Measurements from ENCODE around the gene SOX18.

The SOX18 gene

DNA sequence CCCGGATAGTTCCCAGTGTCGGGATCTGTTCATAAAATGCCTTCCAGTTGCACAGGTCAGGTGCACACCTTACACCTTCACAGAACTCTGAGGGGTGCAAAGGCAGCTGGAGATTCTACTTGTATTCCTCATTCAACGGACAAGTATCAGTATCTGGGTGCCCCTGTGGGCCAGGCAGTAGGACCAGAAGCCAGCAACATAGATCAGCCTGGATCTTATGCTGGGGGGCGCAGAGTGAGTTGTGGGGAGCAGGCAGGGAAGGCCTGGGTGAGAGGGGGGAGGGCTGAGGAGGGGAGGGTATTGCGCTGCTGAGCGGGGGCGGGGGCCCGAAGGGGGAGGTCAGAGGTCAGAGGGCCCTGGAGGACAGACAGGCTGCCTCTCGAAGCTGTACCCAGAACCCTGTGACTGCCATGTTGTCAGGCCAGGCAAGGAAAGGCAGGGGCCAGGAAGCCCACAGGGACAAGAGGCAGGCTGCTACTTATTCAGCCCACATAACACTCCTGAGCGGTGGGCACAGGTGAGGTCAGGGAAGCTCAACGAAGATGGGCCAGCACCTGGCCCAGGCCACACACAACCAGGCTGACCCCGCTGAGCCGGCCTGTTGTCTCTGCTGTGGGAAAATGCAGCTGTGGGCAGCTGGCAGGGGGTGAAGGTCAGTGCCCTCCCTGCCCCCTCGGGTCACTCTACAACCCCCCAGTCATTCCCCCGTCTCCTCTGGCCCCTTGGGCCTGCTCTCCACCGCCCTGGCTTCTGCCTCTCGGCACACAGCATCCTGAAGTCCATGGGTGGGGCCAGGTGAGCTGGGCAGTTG lies 31.6 kb upstream of the SOX18 start:
- no peak for DNase-seq (ENCODE audit: low read depth in 2 of 2, low spot score in 1 of 2)

DNA sequence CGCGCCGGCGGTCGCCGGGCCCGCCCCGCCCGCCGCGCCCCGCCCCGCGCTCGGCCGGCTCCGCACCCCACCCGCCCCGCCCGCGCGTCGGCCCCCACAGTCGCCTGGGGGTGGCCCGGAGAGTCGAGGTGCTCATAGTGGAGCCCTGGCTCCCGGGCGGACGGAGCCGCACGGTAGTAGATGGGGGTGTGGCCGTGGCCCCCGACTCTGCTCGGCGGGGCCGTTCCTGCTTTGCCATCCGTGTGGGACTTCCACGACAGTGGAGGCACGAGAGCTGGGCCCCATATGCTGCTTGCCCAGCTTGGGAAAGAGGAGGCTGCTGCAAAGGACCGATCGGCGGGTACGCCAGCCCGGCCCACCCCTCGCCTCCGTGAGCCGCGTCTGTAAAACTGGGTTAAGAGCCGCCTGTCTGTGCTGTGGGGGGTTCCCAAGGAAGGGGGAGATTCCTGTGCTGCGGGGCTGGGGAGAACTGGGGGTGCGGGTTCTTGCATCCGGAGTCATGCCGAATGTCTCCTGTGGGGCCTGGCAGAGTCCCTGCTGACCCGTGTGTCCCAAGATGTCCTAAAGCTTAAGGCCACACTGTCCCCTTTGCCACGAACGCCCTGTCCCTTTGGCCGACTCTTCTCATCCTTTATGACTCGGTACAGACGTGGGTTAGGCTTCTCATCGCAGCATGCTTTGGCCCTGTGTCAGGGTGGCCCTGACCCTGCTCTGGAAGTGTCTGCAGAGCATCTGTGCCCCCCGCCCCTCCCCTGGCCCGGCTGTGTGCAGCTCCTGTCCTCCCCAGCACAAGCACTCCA lies 30.8 kb upstream of the SOX18 start, which contains the start of gene OPRL1:
OPRL1 (plus strand) TSS at position 70 of the 800 bp plus-strand sequence. CDS start 12,639 bp downstream, outside the sequence.
- DNase-seq (ENCODE audit: low read depth in 2 of 2, low spot score in 1 of 2): no peak

DNA sequence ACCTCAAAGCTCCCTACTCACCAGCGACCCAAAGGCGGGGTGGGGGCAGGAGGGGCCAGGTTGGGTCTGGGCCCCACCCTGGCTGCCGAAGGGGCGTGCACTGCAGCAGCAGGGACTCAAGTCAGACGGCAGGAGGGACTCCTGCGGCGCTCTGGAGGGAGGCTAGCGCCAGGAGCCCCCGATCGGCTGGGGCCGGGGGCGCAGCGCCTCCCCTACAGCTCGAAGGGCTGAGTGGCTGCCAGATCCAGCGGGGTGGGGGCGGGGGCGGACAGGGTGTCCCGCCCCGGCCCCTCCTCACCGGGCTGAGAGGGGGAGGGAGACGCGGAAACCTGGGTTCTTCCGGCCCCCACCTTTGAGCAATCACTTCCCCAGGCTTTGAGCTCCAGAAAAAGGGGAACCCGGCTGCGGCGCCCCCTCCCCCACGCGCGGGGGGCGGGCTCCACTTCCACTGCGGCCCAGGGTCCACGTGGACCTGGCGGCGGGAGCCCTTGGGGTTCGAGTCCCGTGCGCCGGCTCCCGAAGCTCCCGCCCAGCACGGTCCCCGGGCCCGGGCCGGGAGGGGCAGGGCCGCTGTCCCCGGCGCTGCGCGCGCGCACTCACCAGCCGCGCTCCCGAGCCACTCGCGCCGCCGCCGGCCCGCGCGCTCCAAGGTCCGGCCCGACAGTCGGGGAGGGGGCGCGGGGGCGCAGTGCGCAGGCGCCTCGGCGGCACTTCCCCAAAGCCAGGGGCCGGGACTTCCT lies 30.0 kb upstream of the SOX18 start, which contains the start of gene RGS19:
RGS19 (minus strand) TSS at position 246 of the 740 bp plus-strand sequence. CDS start 2,632 bp downstream, outside the sequence.
- DNase-seq (ENCODE audit: low read depth in 2 of 2, low spot score in 1 of 2): peak in 1 of 2 donors; percentile 36

GRCh38 chr20:64078934-64079272 lies 29.5 kb upstream of the SOX18 start:
- DNase-seq (ENCODE audit: low read depth in 2 of 2, low spot score in 1 of 2): no peak

DNA sequence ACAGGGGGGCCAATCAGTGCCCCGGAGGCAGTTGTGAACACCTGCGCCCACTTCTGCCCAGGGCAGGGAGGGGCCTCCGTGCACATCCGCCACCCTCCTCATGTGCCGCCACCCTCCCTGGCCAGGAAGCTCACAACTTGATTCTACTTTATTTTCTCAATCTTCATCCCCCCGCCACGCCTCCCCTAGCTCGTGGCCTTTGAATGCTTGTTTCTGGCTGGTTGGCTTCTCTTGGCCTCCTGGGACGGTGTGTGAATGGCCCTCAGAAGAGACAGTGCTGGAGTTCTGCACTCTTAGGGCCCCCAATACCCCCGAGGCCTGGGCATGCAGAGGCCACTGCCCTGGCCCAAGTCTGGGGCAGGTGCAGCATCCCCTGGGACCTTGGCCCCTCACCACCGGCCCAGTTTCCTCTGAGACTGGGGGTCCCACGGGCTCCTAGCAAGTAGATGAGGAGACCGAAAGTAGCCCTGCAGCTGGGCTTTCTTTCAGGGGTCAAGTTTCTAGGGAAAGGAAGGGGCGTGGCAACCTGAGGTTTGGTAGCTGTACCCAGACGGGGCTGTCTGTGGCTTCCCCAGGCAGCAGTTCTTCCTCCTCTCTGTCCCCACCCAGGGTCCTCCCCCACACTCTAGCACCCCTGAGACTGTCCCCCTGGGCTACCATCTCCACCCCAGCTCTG lies 28.6 kb upstream of the SOX18 start:
- peak in 1 of 2 donors; percentile 43 for DNase-seq (ENCODE audit: low read depth in 2 of 2, low spot score in 1 of 2)

- DNase-seq (ENCODE audit: low read depth in 2 of 2, low spot score in 1 of 2): no peak
Observed at GRCh38 chr20:64077541-64077875, 28.1 kb upstream of the SOX18 start.

- DNase-seq (ENCODE audit: low read depth in 2 of 2, low spot score in 1 of 2): no peak
Observed at GRCh38 chr20:64077094-64077493, 27.7 kb upstream of the SOX18 start.

- no peak for DNase-seq (ENCODE audit: low read depth in 2 of 2, low spot score in 1 of 2)
Observed at GRCh38 chr20:64076061-64076997, 26.9 kb upstream of the SOX18 start.

- DNase-seq (ENCODE audit: low read depth in 2 of 2, low spot score in 1 of 2): no peak
Observed at GRCh38 chr20:64075556-64075955, 26.1 kb upstream of the SOX18 start.

- DNase-seq (ENCODE audit: low read depth in 2 of 2, low spot score in 1 of 2): no peak
Observed at GRCh38 chr20:64074963-64075362, 25.5 kb upstream of the SOX18 start.

DNA sequence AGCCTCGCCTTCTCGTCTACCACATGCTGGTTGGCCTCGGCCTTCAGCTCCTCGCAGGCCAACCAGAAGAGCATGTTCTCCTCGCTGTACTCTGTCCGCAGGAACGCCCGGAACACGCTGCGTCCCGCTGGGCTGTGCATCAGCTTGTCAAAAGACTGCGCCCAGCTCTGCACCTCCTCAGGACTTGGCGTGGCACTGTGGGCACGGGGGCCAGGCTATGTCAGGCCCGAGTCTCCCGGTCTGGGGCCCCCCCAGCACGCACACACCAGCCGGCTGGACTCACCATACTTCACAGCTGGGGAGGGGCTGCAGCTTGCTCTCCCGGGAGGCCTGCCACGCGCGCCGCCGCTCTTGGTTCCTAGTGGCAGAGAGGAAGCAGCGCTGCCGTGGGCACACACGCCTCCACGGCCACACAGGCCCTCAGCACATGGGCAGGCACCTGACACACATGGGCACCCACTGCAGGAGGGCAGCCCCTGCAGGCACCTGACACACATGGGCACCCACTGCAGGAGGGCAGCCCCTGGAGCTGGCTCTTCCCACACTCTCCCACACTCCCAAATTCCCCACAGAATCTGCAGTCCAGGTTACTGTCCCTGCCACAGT lies 24.8 kb upstream of the SOX18 start:
- DNase-seq (ENCODE audit: low read depth in 2 of 2, low spot score in 1 of 2): no peak

GRCh38 chr20:64073476-64074183 lies 24.2 kb upstream of the SOX18 start:
- no peak for DNase-seq (ENCODE audit: low read depth in 2 of 2, low spot score in 1 of 2)

DNA sequence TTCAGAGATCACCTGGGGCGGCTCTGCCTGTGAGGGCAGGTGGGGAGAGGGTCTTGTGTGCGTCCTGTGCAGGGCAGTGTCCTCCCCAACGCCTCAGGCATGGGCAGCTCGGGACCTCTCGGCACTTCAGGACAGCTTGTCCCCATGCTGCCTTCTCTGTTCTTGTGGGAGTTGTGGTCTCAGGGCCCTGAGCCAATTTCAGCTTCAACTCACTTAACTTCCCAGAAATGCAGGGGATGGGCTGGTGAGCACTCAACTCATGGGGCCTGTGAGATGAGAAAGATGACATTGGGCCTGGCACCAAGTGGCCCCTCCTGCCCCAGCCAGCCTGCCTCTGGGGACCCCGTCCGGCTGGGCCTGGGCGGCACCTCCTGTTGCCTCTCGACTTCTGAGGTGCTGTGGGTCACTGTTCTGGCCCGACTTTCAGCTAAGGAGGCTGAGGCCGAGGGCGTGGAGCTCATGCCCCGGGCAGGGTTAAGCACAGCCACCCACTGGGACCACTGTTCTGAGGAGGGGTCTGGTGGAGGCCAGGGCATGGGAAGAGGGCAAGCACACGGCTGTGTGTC lies 23.1 kb upstream of the SOX18 start:
- DNase-seq (ENCODE audit: low read depth in 2 of 2, low spot score in 1 of 2): no peak

GRCh38 chr20:64071341-64072332 lies 22.2 kb upstream of the SOX18 start:
- no peak for DNase-seq (ENCODE audit: low read depth in 2 of 2, low spot score in 1 of 2)

- no peak for DNase-seq (ENCODE audit: low read depth in 2 of 2, low spot score in 1 of 2)
Observed at GRCh38 chr20:64070244-64070993, 21.0 kb upstream of the SOX18 start.

DNA sequence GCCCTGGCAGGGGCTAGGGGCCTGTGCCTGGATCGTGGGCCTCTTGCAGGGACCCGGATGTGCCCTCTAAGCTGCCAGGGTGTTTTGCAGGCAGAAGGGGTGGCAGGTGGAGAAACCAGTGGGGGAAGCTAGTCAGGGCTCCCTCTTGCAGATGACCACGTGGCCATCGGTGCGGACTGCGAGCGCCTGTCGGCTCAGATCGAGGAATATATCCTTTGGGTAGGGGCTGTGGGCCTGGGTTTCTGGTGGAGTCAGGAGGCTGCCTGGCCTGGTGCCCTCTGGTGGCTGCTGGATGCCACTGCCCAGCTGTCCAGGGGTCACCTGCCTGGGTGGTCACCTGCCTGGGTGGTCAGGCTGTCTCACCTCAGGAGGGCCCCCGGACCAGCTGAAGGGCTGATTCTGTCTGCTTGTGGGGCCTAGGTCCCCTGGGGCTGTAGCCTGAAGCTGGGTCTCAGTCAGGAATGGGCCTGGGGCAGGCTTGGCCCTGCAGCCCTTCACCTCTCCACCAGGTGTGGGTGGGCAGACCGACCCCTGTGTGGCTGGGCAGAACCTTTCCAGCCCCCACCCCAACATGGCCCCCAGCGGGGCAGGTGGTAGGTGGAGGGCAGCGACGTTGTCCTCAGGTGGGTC lies 20.3 kb upstream of the SOX18 start:
- no peak for DNase-seq (ENCODE audit: low read depth in 2 of 2, low spot score in 1 of 2)

All from stimulated activated CD8-positive, alpha-beta memory T cell treated with anti-CD3 and anti-CD28 coated beads, Interleukin-4, amount 100 ng/mL, for 1 hour (primary cell).